Amniotic epithelial cell (primary cell): Measurements from ENCODE around the gene CRELD1.

Source experiments
- DNase-seq: peaks from one replicate; pipeline ENCODE4 v3.0.0-alpha.2; 2010; ENCODE audit warnings: low read depth

Gene CRELD1

DNA sequence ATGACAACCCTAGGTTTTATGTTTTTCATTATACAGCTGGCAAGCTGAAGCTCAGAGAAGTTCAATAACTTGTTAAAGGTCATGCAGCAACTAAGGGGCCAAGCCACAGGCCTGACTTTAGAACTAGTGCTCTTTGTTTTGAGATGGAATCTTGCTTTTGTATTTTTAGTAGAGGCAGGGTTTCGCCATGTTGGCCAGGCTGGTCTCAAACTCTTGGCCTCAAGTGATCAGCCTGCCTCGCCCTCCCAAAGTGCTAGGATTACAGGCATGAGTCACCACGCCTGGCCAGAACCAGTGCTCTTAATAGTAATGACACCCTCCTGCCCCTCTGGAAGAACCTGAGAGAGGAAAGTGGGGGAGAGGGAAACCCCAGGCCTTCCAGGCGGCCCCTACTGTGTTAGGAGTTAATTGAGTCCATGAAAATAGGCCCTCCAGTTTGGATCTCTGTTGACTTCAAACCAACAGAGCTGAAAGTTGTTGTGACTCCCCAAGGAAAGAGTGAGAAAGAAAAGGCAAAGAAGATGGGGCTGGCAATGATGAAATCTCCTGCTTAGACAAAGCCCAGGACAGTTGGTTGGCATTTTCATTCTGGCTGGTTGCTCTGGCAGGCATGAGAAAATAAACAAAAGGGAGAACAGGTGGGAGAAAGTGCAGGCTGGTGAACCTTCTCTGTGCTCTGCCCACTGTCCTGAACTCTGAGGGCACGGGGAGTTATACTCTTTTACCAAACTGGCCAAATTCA, 22.1 kb downstream of the CRELD1 start:
- no peak for DNase-seq

DNA sequence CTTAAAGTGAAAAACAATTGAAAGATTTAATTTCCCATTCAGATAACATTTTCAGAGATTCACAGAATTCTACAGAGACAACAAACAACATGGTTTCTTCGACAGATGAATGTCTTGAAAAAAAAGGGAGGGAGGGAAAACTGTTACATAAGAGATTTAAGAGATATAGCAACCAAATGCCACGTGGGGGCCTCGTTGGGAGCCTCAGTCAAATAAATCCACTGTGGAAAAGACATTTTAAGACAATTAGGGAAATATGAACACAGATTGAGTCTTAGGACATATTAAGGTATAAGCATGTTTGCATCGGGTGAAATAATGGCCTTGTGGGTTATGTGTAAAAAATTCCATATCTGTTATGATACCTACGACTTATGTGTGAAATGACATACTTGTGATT, 23.6 kb downstream of the CRELD1 start:
- DNase-seq: peak; percentile 29

DNA sequence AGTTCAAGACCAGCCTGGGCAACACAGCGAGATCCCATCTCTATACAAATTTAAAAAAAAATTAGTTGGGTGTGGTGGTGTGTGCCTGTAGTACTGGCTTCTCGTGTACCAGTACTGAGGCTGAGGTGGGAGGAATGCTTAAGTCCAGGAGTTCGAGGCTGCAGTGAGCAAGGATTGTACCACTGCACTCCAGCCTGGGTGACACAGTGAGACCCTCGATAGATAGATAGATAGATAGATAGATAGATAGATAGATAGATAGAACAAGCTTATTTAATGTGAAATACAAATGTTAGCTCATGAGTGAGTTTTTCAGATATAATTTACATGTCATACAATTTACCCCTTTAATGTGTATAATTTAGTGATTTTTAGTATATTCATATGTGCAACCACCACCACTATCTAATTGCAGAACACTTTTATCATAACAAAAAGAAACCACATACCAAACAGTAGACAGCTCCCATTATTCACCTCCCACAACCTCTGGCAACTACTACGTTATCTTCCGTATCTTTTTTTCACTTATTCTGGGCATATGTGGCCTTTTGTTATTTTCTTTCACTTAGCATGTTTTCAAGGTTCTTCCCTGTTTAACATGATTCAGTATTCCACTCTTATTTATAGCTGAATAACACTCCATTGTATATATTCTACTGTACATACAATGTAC, 31.7 kb downstream of the CRELD1 start:
- peak; percentile 87 for DNase-seq

DNA sequence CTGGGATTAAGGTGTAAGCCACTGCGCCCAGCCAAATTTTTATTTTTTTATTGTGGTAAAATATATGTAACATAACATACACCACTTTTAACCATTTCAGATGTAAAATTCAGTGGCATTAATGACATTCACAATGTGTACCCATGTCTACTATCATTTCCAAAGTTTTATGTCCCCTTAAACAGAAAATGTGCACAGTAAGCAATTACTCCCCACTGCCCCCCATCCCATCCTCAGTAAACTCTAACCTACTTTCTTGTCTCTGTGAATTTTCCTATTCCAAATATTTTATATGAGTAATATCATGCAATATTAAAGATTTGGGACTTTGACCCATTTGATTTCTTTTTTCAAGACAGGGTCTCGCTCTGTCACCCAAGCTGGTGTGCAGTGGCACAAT, 33.2 kb downstream of the CRELD1 start:
- no peak for DNase-seq

DNA sequence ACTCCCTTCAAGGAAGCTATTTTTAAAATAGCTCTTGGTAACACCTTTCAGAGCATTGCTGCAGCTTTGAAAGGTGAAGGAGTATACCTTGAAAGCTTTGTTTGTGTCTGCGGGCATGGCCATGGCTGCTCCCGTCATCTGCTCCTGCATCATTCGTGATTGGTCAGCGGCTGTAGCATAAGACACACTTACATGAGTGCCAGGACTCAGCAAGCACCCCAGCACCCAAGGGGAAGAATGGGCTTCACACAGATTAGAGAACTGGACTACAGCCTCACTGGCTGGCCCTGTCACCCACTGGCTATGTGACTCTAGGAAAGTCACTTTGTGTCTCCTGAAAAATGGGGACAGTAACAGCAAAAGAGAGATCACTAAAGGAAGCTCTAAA, 36.0 kb downstream of the CRELD1 start:
- no peak for DNase-seq

DNA sequence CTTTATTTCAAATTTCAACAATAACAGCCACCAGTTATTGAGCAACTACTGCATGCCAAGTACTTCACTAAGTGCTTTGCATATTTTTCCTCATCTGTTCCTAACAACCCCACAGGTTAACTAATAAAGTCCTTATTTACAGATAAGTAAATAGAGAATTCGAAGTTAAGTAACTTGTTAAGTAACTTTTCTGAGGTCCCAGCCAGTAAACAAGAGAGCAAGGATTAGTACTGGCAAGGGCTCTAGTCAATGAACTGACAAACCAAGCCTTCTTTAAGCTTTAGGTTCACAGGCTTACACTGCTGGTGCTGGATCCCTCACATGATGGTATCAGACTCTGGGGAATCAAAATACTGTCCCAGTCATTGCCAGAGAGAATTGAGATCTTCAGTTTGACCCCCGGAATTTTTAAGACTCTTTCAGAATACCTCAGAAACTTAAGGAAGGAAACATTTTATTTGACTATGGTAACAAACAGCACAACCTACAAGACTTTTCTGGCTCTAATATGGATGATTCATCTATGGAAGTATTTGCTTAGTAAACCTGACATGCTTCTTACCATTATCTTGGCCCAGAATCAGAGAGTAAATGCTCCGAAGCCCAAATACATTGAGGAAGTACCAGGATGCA, 36.5 kb downstream of the CRELD1 start:
- DNase-seq: peak; percentile 65

DNA sequence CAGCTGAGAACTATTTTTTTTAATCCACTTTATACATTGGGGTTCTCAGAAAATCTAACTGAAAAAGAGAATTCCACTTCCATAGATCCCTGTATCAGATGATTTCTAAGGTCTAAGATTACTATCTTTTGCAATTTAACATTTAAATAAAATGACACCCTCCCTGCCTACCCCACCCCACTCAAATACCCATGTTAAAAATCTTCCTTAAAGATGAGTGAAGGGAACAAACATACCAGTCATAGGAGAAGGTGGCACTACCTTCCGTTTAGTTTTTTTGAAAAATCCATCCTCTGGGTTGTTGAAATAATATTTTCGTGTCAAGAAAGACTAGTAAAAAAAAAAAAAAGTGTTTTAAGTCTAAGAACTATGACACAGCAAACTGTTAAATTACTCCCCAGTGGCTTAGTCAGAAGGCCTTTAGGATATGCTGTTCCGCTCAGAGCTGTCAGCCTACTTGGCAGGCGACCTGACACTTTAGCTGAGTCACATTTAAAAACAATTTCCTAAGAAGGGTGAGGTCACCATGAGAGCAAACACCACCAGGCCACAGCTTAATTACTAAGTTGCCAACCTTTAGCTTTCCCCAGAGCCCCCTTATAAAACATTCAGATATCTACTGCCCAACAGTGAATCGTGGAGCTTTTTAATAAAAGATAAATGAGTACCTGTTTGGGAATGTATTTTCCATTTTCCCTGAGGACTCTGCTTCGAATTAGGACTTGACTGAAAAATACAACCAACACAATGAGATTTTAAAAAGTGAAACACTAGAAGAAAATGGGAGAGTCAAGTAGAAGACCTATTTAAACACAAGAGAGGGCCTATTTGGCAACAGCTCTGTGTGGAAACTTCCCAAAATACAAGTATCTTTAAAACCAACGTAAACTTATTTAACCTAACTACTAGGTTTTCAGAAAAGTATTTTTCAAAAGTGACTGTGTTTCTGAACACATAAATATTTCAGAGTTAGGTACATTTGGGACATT, 43.4 kb downstream of the CRELD1 start:
- DNase-seq: peak; percentile 98

DNA sequence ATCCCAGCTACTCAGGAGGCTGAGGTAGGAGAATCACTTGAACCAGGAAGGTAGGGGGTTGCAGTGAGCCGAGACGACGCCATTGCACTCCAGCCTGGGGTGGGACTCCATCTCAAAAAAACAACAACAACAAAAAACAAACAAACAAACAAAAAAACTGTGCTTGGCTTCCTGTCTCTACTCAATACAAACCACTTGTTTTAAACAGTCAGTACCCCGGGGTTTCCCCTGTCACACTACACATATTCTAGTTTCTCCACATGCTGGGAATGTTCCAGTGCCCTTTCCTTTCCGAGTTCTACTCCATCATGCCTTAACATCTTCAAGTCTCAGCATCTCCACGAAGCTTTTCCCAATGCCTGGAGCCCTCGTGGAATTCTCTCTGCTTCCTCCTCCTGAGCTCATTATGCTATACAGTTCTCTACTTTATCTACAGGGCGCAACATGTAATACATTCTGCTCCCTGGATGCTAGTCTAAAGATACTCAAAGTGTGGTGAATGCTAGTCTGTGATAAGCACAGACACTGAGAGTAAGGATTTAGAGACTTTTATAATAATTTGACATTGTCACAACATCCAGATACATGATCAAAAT, 45.2 kb downstream of the CRELD1 start:
- no peak for DNase-seq

DNA sequence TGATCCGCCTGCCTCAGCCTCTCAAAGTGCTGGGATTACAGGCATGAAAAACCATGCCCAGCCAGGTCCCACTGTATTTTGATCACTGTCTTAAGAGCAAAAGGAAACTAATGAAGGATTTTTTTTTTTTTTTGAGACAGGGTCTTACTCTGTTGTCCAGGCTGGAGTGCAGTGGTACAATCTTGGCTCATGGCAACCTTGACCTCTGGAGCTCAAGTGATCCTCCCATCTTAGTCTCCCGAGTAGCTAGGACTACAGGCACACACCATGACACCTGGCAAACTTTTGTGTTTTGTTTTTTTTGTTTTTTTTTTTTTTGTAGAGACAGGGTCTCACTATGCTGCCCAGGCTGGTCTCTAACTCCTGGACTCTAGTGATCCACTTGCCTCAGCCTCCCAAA, 46.6 kb downstream of the CRELD1 start:
- no peak for DNase-seq

DNA sequence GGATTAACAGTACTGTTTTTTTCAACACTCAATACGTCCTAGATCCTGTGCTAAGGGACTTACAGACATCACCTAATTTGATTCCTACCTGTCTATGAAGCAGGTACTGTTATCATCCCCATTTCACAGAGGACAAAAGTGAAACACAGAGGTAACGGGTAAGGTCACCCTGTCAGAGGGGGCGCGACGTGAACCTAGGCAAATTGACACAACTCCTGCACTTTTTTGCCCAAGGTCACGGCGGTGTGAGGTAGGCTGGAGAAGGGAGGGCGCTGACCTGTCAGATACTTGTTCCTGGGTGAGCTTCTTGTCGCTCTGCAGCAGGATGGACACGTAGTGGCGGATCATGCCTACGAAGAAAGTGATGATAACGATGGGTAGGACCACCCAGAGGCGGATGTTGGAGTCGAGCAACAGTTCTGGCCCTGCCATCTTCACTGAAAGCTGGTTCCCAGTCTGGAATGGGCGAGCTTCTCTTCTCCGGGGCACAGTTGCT, 52.6 kb downstream of the CRELD1 start:
- DNase-seq: no peak

DNA sequence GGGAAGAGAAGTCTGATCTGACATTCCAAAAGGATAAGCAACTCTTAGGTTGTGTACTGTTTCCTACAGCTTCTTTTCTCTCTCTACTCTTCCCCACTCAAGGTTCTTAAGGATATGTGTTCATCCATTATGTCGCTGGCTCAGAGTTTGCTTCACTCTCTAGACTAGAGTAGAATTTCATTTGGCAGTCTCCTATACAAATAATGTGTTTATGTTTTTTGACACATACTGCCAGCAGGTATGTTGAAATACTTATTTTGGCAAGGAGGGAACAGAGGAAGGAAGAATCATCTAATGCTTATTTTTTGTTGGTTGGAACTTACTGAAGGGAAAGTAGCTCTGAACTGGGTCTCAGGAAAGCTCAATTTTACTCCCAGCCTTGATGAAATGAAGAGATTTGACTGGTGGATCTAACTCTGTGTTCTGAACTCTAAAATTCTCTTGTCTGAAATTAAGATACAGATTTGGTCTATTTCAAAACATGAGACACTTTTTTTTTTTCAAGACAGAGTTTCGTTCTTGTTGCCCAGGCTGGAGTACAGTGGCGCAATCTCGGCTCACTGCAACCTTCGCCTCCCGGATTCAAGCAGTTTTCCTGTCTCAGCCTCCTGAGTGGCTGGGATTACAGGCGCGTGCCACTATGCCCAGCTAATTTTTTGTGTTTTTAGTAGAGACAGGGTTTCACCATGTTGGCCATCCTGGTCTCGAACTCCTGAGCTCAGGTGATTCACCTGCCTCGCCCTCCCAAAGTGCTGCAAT, 60.6 kb downstream of the CRELD1 start:
- DNase-seq: peak; percentile 79
